ENCODE results near the gene LGR6. TPM values are rescaled to one million over a fixed set of nuclear protein-coding genes. Genes with fewer than 3 reads are reported as not detected.

LGR6 gene
- total and polyA plus RNA-seq, 10 of the 15 experiments (the other 5 are each of a cell fraction or from before 2014, with no cell fraction given) = not detected

- ChIA-PET CTCF (interaction anchor here (0.5 to 1.2 kb wide), 2 partner anchors 18 to 315 kb away, joined by 3 to 4 read pairs; no protein-coding TSS in a partner anchor), POLR2A (no interaction called here), SMC1A (ENCODE audit: uncharacterized antibody, unreplicated experiment) (no interaction called here), RAD21 (ENCODE audit: unreplicated experiment) (no interaction called here)
- no peak overlapping the region for H3K4me2 ChIP-seq (ENCODE audit: control insufficient read depth, insufficient read depth)
- TF ChIP-seq ATF7 (IDR thresholded peaks at IDR 0.05; ENCODE audit: low read depth) = no peak
- TF ChIP-seq, protein P1, sequence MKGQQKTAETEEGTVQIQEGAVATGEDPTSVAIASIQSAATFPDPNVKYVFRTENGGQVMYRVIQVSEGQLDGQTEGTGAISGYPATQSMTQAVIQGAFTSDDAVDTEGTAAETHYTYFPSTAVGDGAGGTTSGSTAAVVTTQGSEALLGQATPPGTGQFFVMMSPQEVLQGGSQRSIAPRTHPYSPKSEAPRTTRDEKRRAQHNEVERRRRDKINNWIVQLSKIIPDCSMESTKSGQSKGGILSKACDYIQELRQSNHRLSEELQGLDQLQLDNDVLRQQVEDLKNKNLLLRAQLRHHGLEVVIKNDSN (IDR thresholded peaks at IDR 0.05; ENCODE audit: borderline replicate concordance, extremely low read length, insufficient read depth, low read depth, low read length) = no peak
- TF ChIP-seq MYC (IDR thresholded peaks at IDR 0.05; ENCODE audit: insufficient read depth, insufficient read length, insufficient replicate concordance, low read length, severe bottlenecking) = no peak
- no peak for TF ChIP-seq BMI1 (IDR thresholded peaks at IDR 0.05; ENCODE audit: borderline replicate concordance)
- TF ChIP-seq NFYB (IDR thresholded peaks at IDR 0.05; ENCODE audit: insufficient read depth, low read depth, low read length) = no peak
- TF ChIP-seq SMAD5 (IDR thresholded peaks at IDR 0.05; ENCODE audit: low read depth) = no peak
- no peak for TF ChIP-seq PAX5 (IDR thresholded peaks at IDR 0.05; ENCODE audit: borderline replicate concordance, low read depth, low read length)
- no peak for TF ChIP-seq CBFB (IDR thresholded peaks at IDR 0.05; ENCODE audit: low read depth)
- no peak for TF ChIP-seq RAD21 (IDR thresholded peaks at IDR 0.05; ENCODE audit: insufficient read depth, low read depth, low read length)
- TF ChIP-seq SMAD1 (IDR thresholded peaks at IDR 0.05; ENCODE audit: low read depth, partially characterized antibody) = no peak
- TF ChIP-seq RCOR1 (conservative IDR thresholded peaks at IDR 0.05; ENCODE audit: low read depth, low read length) = no peak
- TF ChIP-seq TBL1XR1 (IDR thresholded peaks at IDR 0.05; ENCODE audit: low read depth, low read length) = no peak
- TF ChIP-seq CEBPB (IDR thresholded peaks at IDR 0.05; ENCODE audit: borderline replicate concordance in 1 of 2, low read depth in 2 of 2, low read length in 2 of 2) = no peak
- TF ChIP-seq MEF2B (IDR thresholded peaks at IDR 0.05; ENCODE audit: partially characterized antibody, poor library complexity, severe bottlenecking) = no peak
- no peak for TF ChIP-seq HDAC6 (IDR thresholded peaks at IDR 0.05; ENCODE audit: unreplicated experiment)
- WGBS (ENCODE audit: insufficient coverage, insufficient replicate concordance, low lambda C conversion rate, missing lambda C conversion rate) = 21% methylated on average over 1 of the region's 1 CpG
- H3K4me1 ChIP-seq (ENCODE audit: control insufficient read depth, insufficient read depth, low read length) = no peaks in the 10 kb centered on the region
- H2AFZ ChIP-seq (ENCODE audit: control insufficient read depth, low read depth, low read length) = no peak overlapping the region
- H3K4me3 ChIP-seq = no peak overlapping the region
- intact Hi-C loops (cut with micrococcal nuclease; ENCODE audit: unreplicated experiment) = no loop called here
- no peaks in the 10 kb centered on the region for H3K36me3 ChIP-seq (ENCODE audit: control insufficient read depth in 2 of 2, insufficient read depth in 2 of 2, low read length in 1 of 2)
- peaks cover 11 to 15% of the 10 kb centered on the region in 2 experiments for H3K27me3 ChIP-seq (replicated peaks in 1 of 2; ENCODE audit: control insufficient read depth in 2 of 2, insufficient read depth in 2 of 2, low read length in 1 of 2)
- H3K9ac ChIP-seq (ENCODE audit: control insufficient read depth, insufficient read depth, low read length) = no peak overlapping the region
- H3K79me2 ChIP-seq (ENCODE audit: control insufficient read depth, insufficient read depth, low read length) = no peaks in the 10 kb centered on the region
- H4K20me1 ChIP-seq (ENCODE audit: control insufficient read depth, insufficient read depth) = no peaks in the 10 kb centered on the region
- H3K9me3 ChIP-seq (replicated peaks; ENCODE audit: control insufficient read depth, insufficient read depth, low read length) = no peaks in the 10 kb centered on the region
- no peak overlapping the region for H3K27ac ChIP-seq (ENCODE audit: control insufficient read depth, insufficient read depth)
- no peak for DNase-seq (ENCODE audit: low read depth, low spot score)
- no TSS peak for BruUV-seq (replicated peaks)
- in situ Hi-C loops (cut with MboI) = no loop called here
- no peak for ATAC-seq
- no peak for FAIRE-seq
These were observed 17.4 kb downstream of the LGR6 start for GRCh38 chr1:202210969-202211368.
